ENCODE data around the gene HDAC4. TPM values are rescaled to one million over a fixed set of nuclear protein-coding genes. Genes with fewer than 3 reads are reported as not detected.

The HDAC4 gene
- total and polyA plus RNA-seq, 2 donors from 2014 or later: 2.2 to 56.8 TPM

DNA sequence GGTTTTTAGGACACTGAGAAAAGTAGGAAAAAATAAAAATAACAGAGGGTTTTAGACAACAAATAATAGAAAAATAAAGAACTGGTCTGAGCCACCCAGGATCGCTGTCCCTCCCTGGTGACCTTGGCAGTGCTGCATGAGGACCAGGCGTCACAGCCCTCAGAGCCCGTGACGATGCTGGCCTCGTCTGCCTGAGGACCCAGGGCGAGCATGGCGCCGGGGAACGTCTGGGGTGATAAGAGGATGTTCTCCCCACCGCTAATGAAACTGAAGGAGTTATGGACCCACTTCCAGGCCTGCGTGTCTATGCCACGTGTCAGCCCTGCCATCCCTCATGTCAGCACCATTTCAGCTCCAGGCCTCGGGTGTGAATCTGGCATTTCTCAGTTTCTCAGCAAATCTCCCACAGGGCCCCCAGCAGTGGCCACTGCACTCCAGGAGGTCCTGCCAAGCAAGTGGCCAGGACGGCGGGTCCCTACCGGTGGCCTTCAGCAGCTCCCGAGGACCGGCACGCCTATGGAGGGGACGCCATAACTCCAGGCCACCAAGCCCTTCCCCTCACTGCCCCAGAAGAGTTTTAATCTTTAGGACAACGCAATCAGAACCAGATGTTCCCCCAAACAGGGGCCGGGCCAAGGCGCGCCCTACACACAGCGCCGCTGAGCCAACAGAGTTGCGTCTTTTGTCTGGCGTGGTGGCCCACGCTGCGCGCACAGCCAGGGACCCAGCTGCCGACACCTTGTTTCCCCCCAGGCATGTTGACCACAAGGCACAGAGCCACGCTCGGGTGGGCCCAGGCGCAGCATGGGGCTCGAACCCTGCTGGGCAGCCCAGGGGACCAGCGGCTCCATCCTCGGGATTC, 373.2 kb downstream of the HDAC4 start:
- no peaks in the 10 kb centered on the region for H3K36me3 ChIP-seq (ENCODE audit: control insufficient read depth in 2 of 3, insufficient read depth in 3 of 3, low read length in 3 of 3)
- H3K9ac ChIP-seq (ENCODE audit: low read length in 3 of 3): no peak overlapping the region
- TF ChIP-seq, protein P1, sequence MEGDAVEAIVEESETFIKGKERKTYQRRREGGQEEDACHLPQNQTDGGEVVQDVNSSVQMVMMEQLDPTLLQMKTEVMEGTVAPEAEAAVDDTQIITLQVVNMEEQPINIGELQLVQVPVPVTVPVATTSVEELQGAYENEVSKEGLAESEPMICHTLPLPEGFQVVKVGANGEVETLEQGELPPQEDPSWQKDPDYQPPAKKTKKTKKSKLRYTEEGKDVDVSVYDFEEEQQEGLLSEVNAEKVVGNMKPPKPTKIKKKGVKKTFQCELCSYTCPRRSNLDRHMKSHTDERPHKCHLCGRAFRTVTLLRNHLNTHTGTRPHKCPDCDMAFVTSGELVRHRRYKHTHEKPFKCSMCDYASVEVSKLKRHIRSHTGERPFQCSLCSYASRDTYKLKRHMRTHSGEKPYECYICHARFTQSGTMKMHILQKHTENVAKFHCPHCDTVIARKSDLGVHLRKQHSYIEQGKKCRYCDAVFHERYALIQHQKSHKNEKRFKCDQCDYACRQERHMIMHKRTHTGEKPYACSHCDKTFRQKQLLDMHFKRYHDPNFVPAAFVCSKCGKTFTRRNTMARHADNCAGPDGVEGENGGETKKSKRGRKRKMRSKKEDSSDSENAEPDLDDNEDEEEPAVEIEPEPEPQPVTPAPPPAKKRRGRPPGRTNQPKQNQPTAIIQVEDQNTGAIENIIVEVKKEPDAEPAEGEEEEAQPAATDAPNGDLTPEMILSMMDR (IDR thresholded peaks at IDR 0.05; ENCODE audit: borderline replicate concordance, extremely low read depth, insufficient read depth): no peak
- intact Hi-C loops (cut with DNase I): no loop called here
- no peak for FAIRE-seq
- H3K27ac ChIP-seq (ENCODE audit: low read depth in 2 of 2, low read length in 2 of 2): no peak overlapping the region
- H3K27me3 ChIP-seq (ENCODE audit: control insufficient read depth, insufficient read depth, low read length): no peaks in the 10 kb centered on the region
- H3K4me1 ChIP-seq (ENCODE audit: control insufficient read depth in 2 of 3, insufficient read depth in 2 of 3, low read depth in 1 of 3, low read length in 3 of 3): no peaks in the 10 kb centered on the region
- H3K4me3 ChIP-seq (ENCODE audit: low read length in 3 of 3): no peak overlapping the region
- DNase-seq: peak in 1 of 5 donors; percentile 32
- no peaks in the 10 kb centered on the region for H3K9me3 ChIP-seq (ENCODE audit: control insufficient read depth in 2 of 3, insufficient read depth in 1 of 3, low read length in 3 of 3)

- DNase-seq: peak in 2 of 5 donors; percentile 26 to 61
- no peak for FAIRE-seq
- no peaks in the 10 kb centered on the region for H3K27me3 ChIP-seq (ENCODE audit: control insufficient read depth, insufficient read depth, low read length)
Observed at GRCh38 chr2:239026711-239027361, 374.0 kb downstream of the HDAC4 start.

GRCh38 chr2:239025951-239026461, 374.8 kb downstream of the HDAC4 start:
- Histone ChIP-seq H3K27me3 (ENCODE audit: control insufficient read depth, insufficient read depth, low read length) (no peaks in the 10 kb centered on the region), H3K27ac (ENCODE audit: low read depth in 2 of 2, low read length in 2 of 2) (no peak overlapping the region), H3K4me1 (ENCODE audit: control insufficient read depth in 2 of 3, insufficient read depth in 2 of 3, low read depth in 1 of 3, low read length in 3 of 3) (no peaks in the 10 kb centered on the region), H3K9ac (ENCODE audit: low read length in 3 of 3) (no peak overlapping the region), H3K36me3 (ENCODE audit: control insufficient read depth in 2 of 3, insufficient read depth in 3 of 3, low read length in 3 of 3) (no peaks in the 10 kb centered on the region), H3K4me3 (ENCODE audit: low read length in 3 of 3) (no peak overlapping the region), H3K9me3 (ENCODE audit: control insufficient read depth in 2 of 3, insufficient read depth in 1 of 3, low read length in 3 of 3) (no peaks in the 10 kb centered on the region)
- FAIRE-seq (no peak), DNase-seq (peak in 1 of 5 donors; percentile 37)
- TF ChIP-seq, protein P1 (IDR thresholded peaks at IDR 0.05; ENCODE audit: borderline replicate concordance, extremely low read depth, insufficient read depth): no peak
- intact Hi-C loops (cut with DNase I): no loop called here

More at GRCh38 chr2:239026711-239027361, 374.0 kb downstream of the HDAC4 start:
- H3K4me1 ChIP-seq (ENCODE audit: control insufficient read depth in 2 of 3, insufficient read depth in 2 of 3, low read depth in 1 of 3, low read length in 3 of 3): no peaks in the 10 kb centered on the region
- no peak overlapping the region for H3K4me3 ChIP-seq (ENCODE audit: low read length in 3 of 3)
- intact Hi-C loops (cut with DNase I): no loop called here
- TF ChIP-seq, protein P1 (IDR thresholded peaks at IDR 0.05; ENCODE audit: borderline replicate concordance, extremely low read depth, insufficient read depth): no peak
- no peaks in the 10 kb centered on the region for H3K36me3 ChIP-seq (ENCODE audit: control insufficient read depth in 2 of 3, insufficient read depth in 3 of 3, low read length in 3 of 3)
- H3K9me3 ChIP-seq (ENCODE audit: control insufficient read depth in 2 of 3, insufficient read depth in 1 of 3, low read length in 3 of 3): no peaks in the 10 kb centered on the region
- H3K27ac ChIP-seq (ENCODE audit: low read depth in 2 of 2, low read length in 2 of 2): no peak overlapping the region
- no peak overlapping the region for H3K9ac ChIP-seq (ENCODE audit: low read length in 3 of 3)
